Neural cell (in vitro differentiated cells): Measurements from ENCODE around the gene GRIK3. TPM values are rescaled to one million over a fixed set of nuclear protein-coding genes. Genes with fewer than 3 reads are reported as not detected.

Source experiments
- H2AFZ ChIP-seq: fragments of 200-600, 300-800 bp; sonication (generic), shearing (Covaris generic); 2 replicates; pipeline ENCODE4 v1.6.0; 2014; ENCODE audit warnings: low read depth, mild to moderate bottlenecking, antibody characterized with exemption, low read length, moderate library complexity
- H3F3A ChIP-seq: fragments of 200-600 bp; shearing (Covaris generic); 2 replicates; pipeline ENCODE4 v1.6.1; 2016; ENCODE audit warnings: mild to moderate bottlenecking, moderate library complexity, mixed read lengths, antibody characterized with exemption, low read length; ENCODE audit not compliant: insufficient read depth, poor library complexity, severe bottlenecking
- H3K27ac ChIP-seq: fragments of 200-600, 300-800 bp; sonication (generic), shearing (Covaris generic); 2 replicates; pipeline ENCODE4 v1.5.1; 2014; ENCODE audit warnings: mild to moderate bottlenecking, low read length, moderate library complexity
- H3K27me3 ChIP-seq: fragments of 300-800, 200-600 bp; sonication (generic), shearing (Covaris generic); 2 replicates; pipeline ENCODE4 v1.6.0; 2014; ENCODE audit warnings: mild to moderate bottlenecking, low read depth, low read length, moderate library complexity; ENCODE audit not compliant: insufficient read depth
- H3K36me3 ChIP-seq: fragments of 300-800, 200-600 bp; sonication (generic), shearing (Covaris generic); 2 replicates; pipeline ENCODE4 v1.5.1; 2014; ENCODE audit warnings: mild to moderate bottlenecking, antibody characterized with exemption, low read length, moderate library complexity; ENCODE audit not compliant: insufficient read depth
- H3K4me2 ChIP-seq: fragments of 300-800, 200-600 bp; sonication (generic), shearing (Covaris generic); 2 replicates; pipeline ENCODE4 v1.6.0; 2014; ENCODE audit warnings: mild to moderate bottlenecking, low read length
- H3K4me3 ChIP-seq: fragments of 300-800, 200-600 bp; sonication (generic), shearing (Covaris generic); 2 replicates; pipeline ENCODE4 v1.5.1; 2014; ENCODE audit warnings: mild to moderate bottlenecking, low read length, moderate library complexity
- H3K79me2 ChIP-seq: fragments of 200-600 bp; shearing (Covaris generic); replicated peaks from 2 replicates; pipeline ENCODE4 v1.6.0; 2014; ENCODE audit warnings: mild to moderate bottlenecking, low read length, moderate library complexity; ENCODE audit not compliant: insufficient read depth
- H3K9ac ChIP-seq: fragments of 300-800, 200-600 bp; sonication (generic), shearing (Covaris generic); 2 replicates; pipeline ENCODE4 v1.6.1; 2016; ENCODE audit warnings: mild to moderate bottlenecking, low read length, mixed read lengths
- H3K9me2 ChIP-seq: fragments of 200-600 bp; shearing (Covaris generic); 2 replicates; pipeline ENCODE4 v1.6.1; 2016; ENCODE audit warnings: mild to moderate bottlenecking, low read length, mixed read lengths; ENCODE audit not compliant: insufficient read depth
- H3K9me3 ChIP-seq: fragments of 200-600, 300-800 bp; sonication (generic), shearing (Covaris generic); 2 replicates; pipeline ENCODE4 v1.6.1; 2016; ENCODE audit warnings: mild to moderate bottlenecking, mixed run types, low read length, moderate library complexity, mixed read lengths
- H4K20me1 ChIP-seq: fragments of 200-600 bp; shearing (Covaris generic); 2 replicates; pipeline ENCODE4 v1.6.1; 2016; ENCODE audit warnings: mild to moderate bottlenecking, mixed run types; ENCODE audit not compliant: insufficient read depth
- EP300 ChIP-seq: fragments of 450-650 bp; conservative IDR thresholded peaks from 2 replicates; pipeline ENCODE4 v1.6.1; 2014; ENCODE audit warnings: antibody characterized with exemption, mild to moderate bottlenecking, moderate library complexity; ENCODE audit not compliant: poor library complexity, severe bottlenecking
- EZH2 ChIP-seq: fragments of 200-600, 300-800 bp; shearing (Covaris generic), sonication (generic); IDR thresholded peaks from 2 replicates; pipeline ENCODE4 v1.6.1; 2014; ENCODE audit warnings: antibody characterized with exemption, low read length, borderline replicate concordance, mild to moderate bottlenecking; ENCODE audit not compliant: insufficient read depth, poor library complexity, severe bottlenecking
- MXI1 ChIP-seq: fragments of 450-650 bp; conservative IDR thresholded peaks from 2 replicates; pipeline ENCODE4 v1.6.1; 2014; ENCODE audit warnings: antibody characterized with exemption, mild to moderate bottlenecking; ENCODE audit not compliant: poor library complexity, severe bottlenecking
- POLR2AphosphoS5 ChIP-seq: IDR thresholded peaks from 2 replicates; pipeline ENCODE4 v1.6.1; 2012
- RAD21 ChIP-seq: fragments of 450-650 bp; conservative IDR thresholded peaks from 2 replicates; pipeline ENCODE4 v1.6.1; 2014; ENCODE audit warnings: antibody characterized with exemption, mild to moderate bottlenecking, moderate library complexity
- REST ChIP-seq: IDR thresholded peaks from 2 replicates; pipeline ENCODE4 v1.6.1; 2012; ENCODE audit warnings: borderline replicate concordance
- SMC3 ChIP-seq: fragments of 450-650 bp; conservative IDR thresholded peaks from 2 replicates; pipeline ENCODE4 v1.6.1; 2014; ENCODE audit warnings: antibody characterized with exemption, mild to moderate bottlenecking, moderate library complexity; ENCODE audit not compliant: poor library complexity
- TAF1 ChIP-seq: IDR thresholded peaks from 2 replicates; pipeline ENCODE4 v1.6.1; 2012; ENCODE audit warnings: low read depth
- polyA plus RNA-seq: library from polyadenylated mRNA; depleted of rRNA; stranded (reverse); fragments of >200 nt; gene quantifications from 2 replicates; pipeline ENCODE4 v1.2.3, GENCODE V29; 2014
- TF ChIP-seq, protein P1 (sequence below): fragments of 450-650 bp; IDR thresholded peaks from 2 replicates; pipeline ENCODE4 v1.5.1; 2014; ENCODE audit warnings: antibody characterized with exemption, mild to moderate bottlenecking, moderate library complexity; ENCODE audit not compliant: poor library complexity, severe bottlenecking

The GRIK3 gene
- polyA plus RNA-seq, 1 donor from 2014 or later: 5.0 TPM

- Histone ChIP-seq H3F3A (no peaks in the 10 kb centered on the region), H3K27ac (no peak overlapping the region)
These were observed 123.3 kb downstream of the GRIK3 start for GRCh38 chr1:36910886-36911540.

DNA sequence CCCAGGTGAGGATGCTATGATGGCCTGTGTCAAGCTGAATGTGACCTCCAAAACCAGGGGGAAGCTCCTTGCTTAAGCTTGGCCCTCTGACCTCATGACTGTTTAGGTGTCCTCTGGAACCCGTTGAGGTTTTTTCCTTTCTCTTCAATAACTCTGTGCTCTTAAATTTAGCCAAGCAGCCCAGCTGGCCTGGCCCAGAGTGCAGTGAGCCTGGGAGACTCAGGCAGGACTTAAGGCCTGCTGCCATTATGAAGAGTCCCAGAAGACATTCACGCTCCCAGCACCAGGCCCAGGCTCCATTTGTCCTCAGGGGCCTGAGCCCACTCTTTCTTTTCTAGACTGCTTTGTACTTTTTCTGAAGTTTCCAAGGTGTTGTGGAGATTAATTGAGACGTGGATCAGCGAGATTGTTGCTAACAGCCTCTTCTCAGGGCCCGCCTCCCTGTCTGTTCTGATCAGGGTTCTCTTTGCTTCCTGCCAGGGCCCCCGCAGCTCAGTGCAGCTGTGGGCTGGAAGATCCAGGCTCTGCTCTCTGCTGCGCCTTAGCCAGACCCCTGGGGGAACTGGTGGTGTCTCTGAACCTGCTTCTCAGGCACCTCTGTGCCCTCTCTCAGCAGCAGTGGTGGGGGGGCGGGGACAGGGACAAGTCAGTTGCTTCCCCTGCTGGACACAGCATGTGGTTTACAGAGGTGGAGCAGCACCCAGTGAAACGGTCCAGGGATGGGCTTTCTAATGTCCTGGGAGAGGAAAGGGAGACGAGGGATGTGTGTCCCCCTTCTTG is 124.2 kb downstream of the GRIK3 start:
- H3K79me2 ChIP-seq: no peaks in the 10 kb centered on the region
- no peak overlapping the region for H3K4me2 ChIP-seq
- H3K4me3 ChIP-seq: no peak overlapping the region
- H3K27ac ChIP-seq: no peak overlapping the region
- no peaks in the 10 kb centered on the region for H4K20me1 ChIP-seq
- H3K36me3 ChIP-seq: no peaks in the 10 kb centered on the region
- no peaks in the 10 kb centered on the region for H3K9me2 ChIP-seq
- no peaks in the 10 kb centered on the region for H3K27me3 ChIP-seq
- no peaks in the 10 kb centered on the region for H3F3A ChIP-seq
- H3K9me3 ChIP-seq: no peaks in the 10 kb centered on the region
- H3K9ac ChIP-seq: no peak overlapping the region
- H2AFZ ChIP-seq: no peak overlapping the region
- TF ChIP-seq MXI1 (no peak), EP300 (no peak), REST (no peak), SMC3 (no peak)
- TF ChIP-seq, protein P1, sequence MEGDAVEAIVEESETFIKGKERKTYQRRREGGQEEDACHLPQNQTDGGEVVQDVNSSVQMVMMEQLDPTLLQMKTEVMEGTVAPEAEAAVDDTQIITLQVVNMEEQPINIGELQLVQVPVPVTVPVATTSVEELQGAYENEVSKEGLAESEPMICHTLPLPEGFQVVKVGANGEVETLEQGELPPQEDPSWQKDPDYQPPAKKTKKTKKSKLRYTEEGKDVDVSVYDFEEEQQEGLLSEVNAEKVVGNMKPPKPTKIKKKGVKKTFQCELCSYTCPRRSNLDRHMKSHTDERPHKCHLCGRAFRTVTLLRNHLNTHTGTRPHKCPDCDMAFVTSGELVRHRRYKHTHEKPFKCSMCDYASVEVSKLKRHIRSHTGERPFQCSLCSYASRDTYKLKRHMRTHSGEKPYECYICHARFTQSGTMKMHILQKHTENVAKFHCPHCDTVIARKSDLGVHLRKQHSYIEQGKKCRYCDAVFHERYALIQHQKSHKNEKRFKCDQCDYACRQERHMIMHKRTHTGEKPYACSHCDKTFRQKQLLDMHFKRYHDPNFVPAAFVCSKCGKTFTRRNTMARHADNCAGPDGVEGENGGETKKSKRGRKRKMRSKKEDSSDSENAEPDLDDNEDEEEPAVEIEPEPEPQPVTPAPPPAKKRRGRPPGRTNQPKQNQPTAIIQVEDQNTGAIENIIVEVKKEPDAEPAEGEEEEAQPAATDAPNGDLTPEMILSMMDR: no peak

More at GRCh38 chr1:36910886-36911540, 123.3 kb downstream of the GRIK3 start:
- H3K79me2 ChIP-seq: no peaks in the 10 kb centered on the region
- no peaks in the 10 kb centered on the region for H3K9me3 ChIP-seq
- no peaks in the 10 kb centered on the region for H3K36me3 ChIP-seq
- no peak overlapping the region for H3K4me2 ChIP-seq
- H3K4me3 ChIP-seq: no peak overlapping the region
- no peak overlapping the region for H3K9ac ChIP-seq
- H4K20me1 ChIP-seq: no peaks in the 10 kb centered on the region
- no peaks in the 10 kb centered on the region for H3K27me3 ChIP-seq
- H2AFZ ChIP-seq: no peak overlapping the region
- H3K9me2 ChIP-seq: no peaks in the 10 kb centered on the region
- TF ChIP-seq TAF1 (no peak), POLR2AphosphoS5 (no peak), REST (no peak), MXI1 (no peak), SMC3 (no peak), EZH2 (no peak), EP300 (no peak), RAD21 (no peak)
- TF ChIP-seq, protein P1: no peak
